HEK293 (cell line): ENCODE measurements around the gene PBXIP1.

Experiments
- CTCF ChIP-seq: fragments of 450-650 bp; formaldehyde crosslinking; IDR thresholded peaks from 2 replicates; pipeline ENCODE4 v1.5.1; 2016; ENCODE audit warnings: missing biosample characterization, missing genetic modification characterization
- HOXC10 ChIP-seq: sonication (generic); formaldehyde crosslinking; IDR thresholded peaks from 2 replicates; pipeline ENCODE4 v1.8.1; 2023; ENCODE audit warnings: mild to moderate bottlenecking, missing genetic modification reagents
- KLF1 ChIP-seq: fragments of 450-650 bp; formaldehyde crosslinking; IDR thresholded peaks from 2 replicates; pipeline ENCODE4 v1.5.1; 2016; ENCODE audit warnings: missing biosample characterization, missing genetic modification characterization
- KLF10 ChIP-seq: fragments of 450-650 bp; IDR thresholded peaks from 2 replicates; pipeline ENCODE4 v1.5.1; 2018; ENCODE audit warnings: missing biosample characterization, mild to moderate bottlenecking, missing genetic modification characterization
- KLF9 ChIP-seq: fragments of 450-650 bp; formaldehyde crosslinking; IDR thresholded peaks from 2 replicates; pipeline ENCODE4 v1.5.1; 2016; ENCODE audit warnings: missing biosample characterization, missing genetic modification characterization, low read depth
- MYNN ChIP-seq: fragments of 450-650 bp; formaldehyde crosslinking; IDR thresholded peaks from 2 replicates; pipeline ENCODE4 v1.5.1; 2016; ENCODE audit warnings: missing biosample characterization, missing genetic modification characterization, borderline replicate concordance
- OSR2 ChIP-seq: fragments of 450-650 bp; formaldehyde crosslinking; IDR thresholded peaks from 2 replicates; pipeline ENCODE4 v1.5.1; 2016; ENCODE audit warnings: missing biosample characterization, missing genetic modification characterization
- PRDM2 ChIP-seq: fragments of 450-650 bp; formaldehyde crosslinking; IDR thresholded peaks from 2 replicates; pipeline ENCODE4 v1.5.1; 2016; ENCODE audit warnings: missing biosample characterization, missing genetic modification characterization, borderline replicate concordance
- YY1 ChIP-seq: fragments of 450-650 bp; formaldehyde crosslinking; IDR thresholded peaks from 2 replicates; pipeline ENCODE4 v1.5.1; 2018; ENCODE audit warnings: missing biosample characterization, missing genetic modification characterization
- ZBTB20 ChIP-seq: fragments of 450-650 bp; formaldehyde crosslinking; IDR thresholded peaks from 2 replicates; pipeline ENCODE4 v1.5.1; 2016; ENCODE audit warnings: missing biosample characterization, missing genetic modification characterization
- ZBTB26 ChIP-seq: fragments of 450-650 bp; formaldehyde crosslinking; optimal IDR thresholded peaks from 2 replicates; pipeline ENCODE3; 2016; ENCODE audit warnings: missing biosample characterization, mild to moderate bottlenecking, missing genetic modification characterization
- ZBTB6 ChIP-seq: fragments of 450-650 bp; formaldehyde crosslinking; IDR thresholded peaks from 2 replicates; pipeline ENCODE4 v1.5.1; 2017; ENCODE audit warnings: missing biosample characterization, missing genetic modification characterization
- ZBTB7A ChIP-seq: fragments of 450-650 bp; formaldehyde crosslinking; IDR thresholded peaks from 2 replicates; pipeline ENCODE4 v1.5.1; 2016; ENCODE audit warnings: low read depth, missing biosample characterization, missing genetic modification characterization
- ZFP69B ChIP-seq: fragments of 450-650 bp; formaldehyde crosslinking; IDR thresholded peaks from 2 replicates; pipeline ENCODE4 v1.5.1; 2016; ENCODE audit warnings: missing biosample characterization, missing genetic modification characterization
- ZNF10 ChIP-seq: fragments of 450-650 bp; formaldehyde crosslinking; IDR thresholded peaks from 2 replicates; pipeline ENCODE4 v1.5.1; 2017; ENCODE audit warnings: missing biosample characterization, missing genetic modification characterization
- ZNF121 ChIP-seq: fragments of 450-650 bp; formaldehyde crosslinking; IDR thresholded peaks from 2 replicates; pipeline ENCODE4 v1.5.1; 2016; ENCODE audit warnings: missing biosample characterization, missing genetic modification characterization
- ZNF146 ChIP-seq: fragments of 450-650 bp; formaldehyde crosslinking; IDR thresholded peaks from 2 replicates; pipeline ENCODE4 v1.5.1; 2016; ENCODE audit warnings: missing biosample characterization, missing genetic modification characterization
- ZNF18 ChIP-seq: fragments of 450-650 bp; formaldehyde crosslinking; IDR thresholded peaks from 2 replicates; pipeline ENCODE4 v1.5.1; 2016; ENCODE audit warnings: missing biosample characterization, missing genetic modification characterization
- ZNF23 ChIP-seq: fragments of 450-650 bp; formaldehyde crosslinking; IDR thresholded peaks from 2 replicates; pipeline ENCODE4 v1.5.1; 2016; ENCODE audit warnings: missing biosample characterization, missing genetic modification characterization, borderline replicate concordance
- ZNF302 ChIP-seq: fragments of 450-650 bp; formaldehyde crosslinking; IDR thresholded peaks from 2 replicates; pipeline ENCODE4 v1.5.1; 2016; ENCODE audit warnings: missing biosample characterization, missing genetic modification characterization, low read depth
- ZNF366 ChIP-seq: fragments of 450-650 bp; formaldehyde crosslinking; conservative IDR thresholded peaks from 2 replicates; pipeline ENCODE4 v1.5.1; 2016; ENCODE audit warnings: missing biosample characterization, missing genetic modification characterization
- ZNF391 ChIP-seq: fragments of 450-650 bp; formaldehyde crosslinking; IDR thresholded peaks from 2 replicates; pipeline ENCODE4 v1.5.1; 2016; ENCODE audit warnings: low read depth, missing biosample characterization, missing genetic modification characterization, borderline replicate concordance
- ZNF473 ChIP-seq: fragments of 450-650 bp; formaldehyde crosslinking; IDR thresholded peaks from 2 replicates; pipeline ENCODE4 v1.5.1; 2017; ENCODE audit warnings: missing biosample characterization, missing genetic modification characterization
- ZNF571 ChIP-seq: fragments of 450-650 bp; formaldehyde crosslinking; IDR thresholded peaks from 2 replicates; pipeline ENCODE4 v1.5.0; 2017; ENCODE audit warnings: missing biosample characterization, missing genetic modification characterization
- ZNF76 ChIP-seq: fragments of 450-650 bp; formaldehyde crosslinking; IDR thresholded peaks from 2 replicates; pipeline ENCODE4; 2016; ENCODE audit warnings: low read depth, missing biosample characterization, missing genetic modification characterization, borderline replicate concordance
- ZNF791 ChIP-seq: fragments of 450-650 bp; formaldehyde crosslinking; IDR thresholded peaks from 2 replicates; pipeline ENCODE4 v1.5.1; 2016; ENCODE audit warnings: missing biosample characterization, missing genetic modification characterization

PBXIP1 gene

GRCh38 chr1:155000726-155001424 is 45.0 kb upstream of the PBXIP1 start (continued):
- TF ChIP-seq ZNF10 (tag by site-specific recombination) (peak; percentile 43; the same call in 1 of the 2 replicates), CTCF (tag by site-specific recombination) (peak; percentile 30; the same call in 1 of the 2 replicates), OSR2 (tag by site-specific recombination) (no peak), ZNF146 (tag by site-specific recombination) (peak; percentile 71), ZNF366 (tag by site-specific recombination) (peak; percentile 100), KLF9 (tag by site-specific recombination) (peak; percentile 78), PRDM2 (tag by site-specific recombination) (0 out of 2 replicates have a peak, but pooled peaks have one; percentile 57), ZBTB26 (tag by site-specific recombination) (peak; percentile 76), ZNF571 (no peak), ZNF391 (tag by site-specific recombination) (peak; percentile 97), MYNN (tag by site-specific recombination) (no peak; the same call in 1 of the 2 replicates), ZNF791 (no peak), KLF1 (tag by site-specific recombination) (peak; percentile 94), YY1 (tag by site-specific recombination) (peak; percentile 73; the same call in 1 of the 2 replicates), ZBTB7A (peak; percentile 100), ZNF473 (tag by site-specific recombination) (no peak), KLF10 (tag by site-specific recombination) (peak; percentile 93), ZBTB20 (tag by site-specific recombination) (peak; percentile 92), ZNF23 (no peak), HOXC10 (CRISPR knock-in tag) (no peak), ZNF18 (tag by site-specific recombination) (peak; percentile 60; the same call in 1 of the 2 replicates), ZFP69B (peak; percentile 90), ZBTB6 (peak; percentile 84), ZNF76 (peak; percentile 77), ZNF121 (no peak), ZNF302 (tag by site-specific recombination) (no peak)
